GM19438 (cell line): Measurements from ENCODE around the gene RREB1.
"Not testable (repeated sequence)": the region's sequence is repeated elsewhere in the genome, so short reads cannot be mapped to it uniquely, and the experiment has no call there.

Experiments used
- ATAC-seq: cut with Tn5 transposase; IDR thresholded peaks from one replicate; pipeline ENCODE4 v1.9.1; 2021; ENCODE audit warnings: low read depth; ENCODE audit not compliant: unreplicated experiment

Gene RREB1

DNA sequence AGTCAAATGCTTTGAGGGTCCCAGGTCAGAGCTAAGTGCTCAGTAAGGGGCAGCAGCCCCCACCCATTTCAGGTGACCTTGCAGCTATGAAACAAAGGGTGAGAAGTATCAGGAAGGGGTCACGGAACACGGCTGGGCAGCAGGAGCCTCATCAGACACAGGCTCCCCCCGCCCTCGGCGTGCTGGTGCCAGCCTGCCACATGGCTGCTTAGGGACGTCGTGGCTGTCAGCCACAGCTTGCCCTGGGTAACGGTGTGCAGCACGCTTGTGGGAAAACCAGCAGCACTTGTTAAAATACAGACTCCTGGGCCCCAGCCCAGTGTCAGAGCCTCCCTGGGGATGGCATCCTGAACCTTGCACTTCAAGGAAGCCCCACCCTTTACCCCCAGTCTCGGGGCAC, 165.9 kb downstream of the RREB1 start:
- no peak for ATAC-seq

DNA sequence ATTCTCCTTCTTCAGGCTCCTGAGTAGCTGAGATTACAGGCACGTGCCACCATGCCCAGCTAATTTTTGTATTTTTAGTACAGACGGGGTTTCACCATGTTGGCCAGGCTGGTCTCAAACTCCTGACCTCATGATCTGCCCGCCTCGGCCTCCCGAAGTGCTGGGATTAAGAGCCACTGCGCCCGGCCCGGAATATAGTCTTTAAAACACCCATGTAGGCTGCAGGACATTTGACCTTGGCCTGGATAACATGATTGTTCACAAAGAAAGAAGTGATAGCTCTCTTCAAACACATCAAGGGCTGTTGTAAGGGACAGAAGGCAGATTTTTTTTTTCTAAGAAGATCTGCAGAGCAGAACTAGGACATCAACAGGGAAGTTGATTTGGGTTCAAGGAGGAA, 166.8 kb downstream of the RREB1 start:
- ATAC-seq: not testable (repeated sequence)

DNA sequence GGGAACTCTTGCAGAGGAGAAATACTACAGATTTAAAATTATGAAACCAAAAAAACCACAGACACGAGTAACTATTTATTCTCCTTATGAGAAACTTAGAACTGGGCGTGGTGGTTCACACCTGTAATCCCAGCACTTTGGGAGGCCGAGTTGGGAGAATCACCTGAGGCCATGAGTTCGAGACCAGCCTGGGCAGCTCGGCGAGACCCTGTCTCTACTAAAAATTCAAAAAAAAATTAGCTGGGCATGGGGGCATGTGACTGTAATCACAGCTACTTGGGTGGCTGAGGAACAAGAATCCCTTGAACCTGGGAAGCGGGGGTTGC, 168.4 kb downstream of the RREB1 start:
- no peak for ATAC-seq

DNA sequence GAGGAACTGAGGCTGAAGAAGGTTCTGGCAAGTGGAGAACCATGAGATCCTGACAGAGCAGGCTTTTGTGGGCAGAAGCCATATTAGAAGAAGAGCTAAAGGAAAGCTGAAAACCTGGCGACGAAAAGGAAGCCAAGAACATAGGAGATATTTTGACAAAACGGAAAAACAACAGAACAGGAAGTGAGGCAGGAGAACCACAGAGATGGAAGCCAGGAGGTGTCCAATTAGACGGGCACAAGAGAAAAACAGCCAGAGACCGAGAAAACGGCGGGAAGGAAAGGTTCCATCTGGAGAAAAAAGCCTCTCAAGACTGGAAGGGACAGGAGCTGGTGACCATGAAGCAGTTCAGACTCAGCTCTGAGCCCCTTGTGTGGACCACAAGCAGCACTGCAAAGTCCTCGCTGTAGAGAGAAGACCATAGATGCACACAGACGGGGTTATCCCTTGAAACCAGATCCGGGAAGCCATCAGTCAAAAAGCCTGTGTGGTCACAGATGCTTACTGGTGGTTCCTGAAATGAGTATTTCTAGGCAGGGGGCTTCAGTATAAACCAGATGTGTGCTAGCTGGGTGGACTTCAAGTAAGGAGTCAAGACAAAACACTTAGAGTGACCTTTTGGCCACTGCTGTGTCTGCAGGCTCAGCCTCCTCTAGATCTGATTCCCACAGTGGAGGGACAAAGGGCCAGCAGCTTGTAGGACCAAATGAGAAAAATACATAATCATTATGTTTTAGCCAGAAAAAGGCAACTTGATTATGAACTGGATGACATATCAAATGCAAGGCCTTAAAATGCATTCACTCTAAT, 174.5 kb downstream of the RREB1 start:
- no peak for ATAC-seq

DNA sequence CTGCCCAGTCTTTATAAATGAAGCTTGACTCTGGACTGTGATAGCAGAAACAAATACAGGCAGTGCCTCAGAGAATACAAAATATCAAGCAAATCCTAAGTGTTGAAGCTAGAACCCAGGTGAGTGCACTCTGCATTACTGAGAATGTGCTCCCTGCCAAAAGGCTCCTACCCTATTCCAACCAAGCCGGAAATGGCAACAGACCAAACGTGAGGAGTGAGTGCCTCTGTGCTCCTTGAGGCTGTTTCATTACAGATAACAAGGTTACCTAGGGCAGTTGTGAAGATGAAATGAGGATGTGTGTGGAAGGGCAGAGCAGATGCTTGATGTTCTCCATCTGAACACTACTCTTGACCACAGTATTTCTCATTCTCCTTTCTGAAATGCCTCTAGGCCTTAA, 175.9 kb downstream of the RREB1 start:
- ATAC-seq: no peak

DNA sequence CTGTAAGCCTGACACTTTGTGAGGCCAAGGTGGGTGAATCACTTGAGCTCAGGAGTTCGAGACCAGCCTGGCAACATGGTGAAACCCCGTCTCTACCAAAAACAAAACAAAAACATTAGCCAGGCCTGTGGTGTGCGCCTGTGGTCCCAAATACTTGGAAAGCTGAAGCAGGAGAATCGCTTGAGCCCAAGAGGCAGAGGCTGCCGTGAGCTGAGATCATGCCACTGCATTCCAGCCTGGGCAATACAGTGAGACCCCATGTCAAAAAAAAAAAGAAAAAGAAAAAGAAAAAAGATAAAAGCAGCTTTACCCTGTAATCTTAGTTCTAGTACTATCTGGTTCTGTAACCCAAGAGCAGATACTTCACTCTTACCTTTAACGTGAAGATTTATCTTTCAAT, 177.7 kb downstream of the RREB1 start:
- ATAC-seq: no peak

DNA sequence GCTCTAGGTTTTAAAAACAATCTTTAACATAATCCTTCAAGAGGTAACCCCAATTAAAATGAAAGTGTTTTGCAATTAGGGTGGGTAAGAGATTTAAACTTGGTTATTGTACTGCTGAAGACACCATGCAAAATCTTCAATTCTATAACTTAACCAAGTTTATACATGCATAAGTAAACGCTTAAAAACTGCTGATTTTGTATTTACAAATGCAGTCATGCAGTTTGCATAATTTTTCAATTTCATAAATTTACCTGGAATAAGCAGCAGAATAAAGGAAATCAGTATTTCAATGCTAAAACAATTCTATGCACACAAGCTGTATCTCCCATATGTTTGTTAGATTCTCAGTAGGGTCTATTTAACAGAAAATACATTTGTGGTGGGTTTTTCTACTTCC, 182.3 kb downstream of the RREB1 start:
- no peak for ATAC-seq

DNA sequence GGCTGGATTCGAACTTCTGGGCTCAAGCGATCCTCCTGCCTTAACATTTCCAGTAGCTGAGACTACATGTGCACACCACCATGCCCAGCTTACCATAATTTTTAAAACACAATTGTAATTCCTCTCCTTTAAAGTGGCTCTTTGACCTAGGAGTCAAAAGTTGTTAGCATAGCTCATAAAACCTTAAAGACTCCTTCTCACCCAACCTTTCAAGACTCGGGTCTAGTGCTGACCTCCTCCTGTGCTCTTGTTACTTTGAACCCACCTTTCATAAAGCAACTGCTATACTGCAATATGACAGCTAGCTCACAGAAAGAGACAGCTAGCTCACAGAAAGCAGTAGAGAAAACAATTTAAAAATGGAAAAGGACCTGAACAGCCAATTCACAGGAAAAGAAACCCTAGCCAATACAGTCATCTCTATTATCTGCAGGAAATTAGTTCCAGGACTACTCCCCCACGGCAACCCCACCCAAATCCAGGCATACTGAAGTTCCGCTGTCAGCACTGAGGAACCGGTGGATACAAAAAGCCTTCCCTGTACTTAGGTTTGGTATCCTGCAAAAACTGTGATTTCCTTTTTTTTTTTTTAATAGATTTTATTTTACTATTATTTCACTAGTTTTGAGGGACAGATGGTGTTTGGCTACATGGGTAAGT, 185.0 kb downstream of the RREB1 start:
- ATAC-seq: no peak

DNA sequence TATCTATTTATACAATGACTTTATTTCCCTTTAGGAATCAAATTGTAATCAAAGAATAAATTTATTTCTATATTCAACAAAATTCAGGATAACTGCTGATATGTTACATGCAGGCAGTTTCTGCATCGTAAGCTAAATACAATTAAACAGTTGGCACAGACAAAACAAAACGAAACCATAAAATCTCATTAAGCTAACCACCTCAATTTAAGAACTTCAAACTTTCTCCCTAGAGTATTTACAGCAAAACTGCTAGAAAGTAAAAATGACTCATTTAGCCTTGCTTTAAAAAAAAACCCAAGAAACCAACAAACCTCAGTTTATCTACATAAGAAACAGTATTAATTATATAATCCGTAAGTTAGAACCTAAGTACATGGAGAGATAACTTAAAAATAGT, 188.2 kb downstream of the RREB1 start:
- ATAC-seq: no peak

DNA sequence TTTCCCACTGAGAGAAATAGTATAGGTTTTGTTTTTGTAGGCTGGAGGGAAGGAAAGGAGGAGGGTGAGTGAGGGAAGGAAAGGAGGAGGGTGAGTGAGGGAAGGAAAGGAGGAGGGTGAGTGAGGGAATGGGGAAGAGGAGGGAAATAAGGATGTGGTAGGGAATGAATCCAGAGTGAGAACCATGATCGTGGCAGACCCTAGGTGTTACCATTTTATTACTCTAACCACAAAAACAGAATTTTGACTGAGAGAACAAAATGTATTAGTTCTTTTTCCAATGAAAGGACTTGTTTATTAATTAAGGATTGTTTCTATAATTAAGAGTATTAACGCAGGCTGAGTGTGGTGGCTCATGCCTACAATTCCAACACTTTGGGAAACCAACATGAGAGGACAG, 188.8 kb downstream of the RREB1 start:
- no peak for ATAC-seq

DNA sequence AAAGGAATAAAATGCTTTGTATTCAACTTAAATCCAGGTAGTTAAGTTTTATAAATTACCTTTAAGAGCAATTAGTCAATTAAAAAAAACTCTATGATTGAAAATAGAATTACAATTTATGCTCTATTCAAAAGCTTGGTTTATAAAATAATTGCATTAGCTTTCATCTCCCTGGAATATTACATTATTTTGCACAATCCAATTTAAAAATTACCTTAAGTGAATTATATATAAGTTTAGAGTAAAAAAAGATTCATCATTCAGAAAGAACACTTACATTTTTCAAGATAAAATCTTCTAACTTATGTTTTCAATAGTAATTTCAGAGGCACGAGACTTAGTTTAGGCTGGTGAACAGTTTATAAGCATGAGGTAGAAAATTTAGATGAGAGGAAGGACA, 190.4 kb downstream of the RREB1 start:
- no peak for ATAC-seq

DNA sequence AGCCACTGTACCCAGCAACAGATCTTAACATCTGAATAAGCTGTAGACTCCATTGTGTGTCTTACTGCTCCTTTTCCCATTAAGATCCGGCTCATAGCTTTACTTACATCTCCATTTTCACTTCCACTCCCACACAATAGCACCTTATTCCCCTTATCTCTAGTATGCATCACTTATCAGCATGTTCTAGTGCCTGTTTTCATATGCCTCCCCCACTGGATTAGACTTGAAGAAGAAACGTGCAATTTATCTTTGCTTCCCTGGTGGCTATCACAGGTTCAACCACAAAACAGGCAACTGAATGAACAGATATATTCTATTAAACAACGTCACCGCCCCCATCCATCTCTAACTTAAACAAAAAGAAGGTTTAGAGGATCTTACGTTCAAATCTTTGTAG, 193.2 kb downstream of the RREB1 start:
- ATAC-seq: no peak
